Smooth muscle cell of the coronary artery (primary cell): ENCODE measurements around the gene CPPED1. TPM values are rescaled to one million over a fixed set of nuclear protein-coding genes. Genes with fewer than 3 reads are reported as not detected.

Source experiments
- total RNA-seq: library from RNA; depleted of rRNA; stranded (reverse); fragments of >200 nt; gene quantifications from 2 replicates; pipeline ENCODE4 v1.2.3, GENCODE V29; 2014; ENCODE audit warnings: low replicate concordance

Gene CPPED1
- 5.9 and 9.0 TPM in 2 replicates for total RNA-seq

GRCh38 chr16:12803203-12804093 is at the start of gene CPPED1:
CPPED1 (minus strand) TSS chr16:12803887; CDS start chr16:12803776, 111 bp downstream.

Other genes with a start within 250 kb of the CPPED1 start
- under 0.01 TPM in 1 of 2 replicates, not detected in the other for gene SHISA9, start 97.7 kb upstream of the CPPED1 start, total RNA-seq